ENCODE measurements around the gene CACTIN.
A peak's percentile ranks its signal among the peaks of the same experiment; 100 is the strongest.
"Not testable (repeated sequence)": the region's sequence is repeated elsewhere in the genome, so short reads cannot be mapped to it uniquely, and the experiment has no call there.

CACTIN gene

GRCh38 chr19:3590991-3591659 lies 35.5 kb downstream of the CACTIN start:
- no peak for DNase-seq (ENCODE audit: low read depth in 4 of 4, low spot score in 1 of 4)

- no peak for DNase-seq (ENCODE audit: low read depth in 4 of 4, low spot score in 1 of 4)
Observed at GRCh38 chr19:3589949-3590348, 36.6 kb downstream of the CACTIN start.

- DNase-seq (ENCODE audit: low read depth in 4 of 4, low spot score in 1 of 4): no peak
Observed at GRCh38 chr19:3589439-3589838, 37.2 kb downstream of the CACTIN start.

- no peak for DNase-seq (ENCODE audit: low read depth in 4 of 4, low spot score in 1 of 4)
Observed at GRCh38 chr19:3586707-3587346, 39.8 kb downstream of the CACTIN start.

- no peak for DNase-seq (ENCODE audit: low read depth in 4 of 4, low spot score in 1 of 4)
Observed at GRCh38 chr19:3586127-3586626, 40.4 kb downstream of the CACTIN start.

GRCh38 chr19:3585301-3586126 lies 41.1 kb downstream of the CACTIN start, which contains the start of gene GIPC3:
TSS of gene GIPC3 (plus strand) at chr19:3585478. CDS start at chr19:3585598, 120 bp downstream.
- DNase-seq (ENCODE audit: low read depth in 4 of 4, low spot score in 1 of 4): no peak

- not testable (repeated sequence) for DNase-seq (ENCODE audit: low read depth in 4 of 4, low spot score in 1 of 4)
Observed at GRCh38 chr19:3584036-3584802, 42.4 kb downstream of the CACTIN start.

GRCh38 chr19:3581792-3582191 lies 44.8 kb downstream of the CACTIN start:
- not testable (repeated sequence) for DNase-seq (ENCODE audit: low read depth in 4 of 4, low spot score in 1 of 4)

- no peak for DNase-seq (ENCODE audit: low read depth in 4 of 4, low spot score in 1 of 4)
Observed at GRCh38 chr19:3580156-3580934, 46.2 kb downstream of the CACTIN start.

- no peak for DNase-seq (ENCODE audit: low read depth in 4 of 4, low spot score in 1 of 4)
Observed at GRCh38 chr19:3578390-3578789, 48.2 kb downstream of the CACTIN start.

GRCh38 chr19:3577723-3578344 lies 48.8 kb downstream of the CACTIN start:
- no peak for DNase-seq (ENCODE audit: low read depth in 4 of 4, low spot score in 1 of 4)

GRCh38 chr19:3576696-3577443 lies 49.7 kb downstream of the CACTIN start:
- DNase-seq (ENCODE audit: low read depth in 4 of 4, low spot score in 1 of 4): no peak

- DNase-seq (ENCODE audit: low read depth in 4 of 4, low spot score in 1 of 4): no peak
Observed at GRCh38 chr19:3575949-3576673, 50.5 kb downstream of the CACTIN start.

GRCh38 chr19:3575260-3575741 lies 51.3 kb downstream of the CACTIN start:
- no peak for DNase-seq (ENCODE audit: low read depth in 4 of 4, low spot score in 1 of 4)

- DNase-seq (ENCODE audit: low read depth in 4 of 4, low spot score in 1 of 4): peak; percentile 38 to 91 (median 60)
Observed at GRCh38 chr19:3573858-3574637, 52.5 kb downstream of the CACTIN start.

- DNase-seq (ENCODE audit: low read depth in 4 of 4, low spot score in 1 of 4): no peak
Observed at GRCh38 chr19:3573162-3573857, 53.3 kb downstream of the CACTIN start.

- no peak for DNase-seq (ENCODE audit: low read depth in 4 of 4, low spot score in 1 of 4)
Observed at GRCh38 chr19:3572855-3573161, 53.8 kb downstream of the CACTIN start, which contains the start of gene HMG20B. TSS of gene HMG20B (plus strand) at chr19:3572944. CDS start at chr19:3573310, 366 bp downstream.

Measured in stimulated activated CD4-positive, alpha-beta T cell treated with anti-CD3 and anti-CD28 coated beads, Interleukin-1b, Interleukin-23, amount 100 ng/mL, for 24 hours (primary cell).